ENCODE data around the gene CCNG2.

GRCh38 chr4:77154065-77154464 lies 2.9 kb upstream of the CCNG2 start:
- no peak for TF ChIP-seq CTCF (IDR thresholded peaks at IDR 0.05)
- no peak for TF ChIP-seq POLR2A (IDR thresholded peaks at IDR 0.05)

Measured in tibial nerve (tissue), 3 donors.